Measurements from ENCODE around the gene FYB2.
"Not testable (repeated sequence)": the region's sequence is repeated elsewhere in the genome, so short reads cannot be mapped to it uniquely, and the experiment has no call there.

FYB2 gene

GRCh38 chr1:56797065-56797685 lies 22.0 kb downstream of the FYB2 start:
- DNase-seq (ENCODE audit: low read depth in 2 of 3, low spot score in 1 of 3) = no peak

GRCh38 chr1:56795870-56796269 lies 23.3 kb downstream of the FYB2 start:
- DNase-seq (ENCODE audit: low read depth in 2 of 3, low spot score in 1 of 3) = no peak

- no peak for DNase-seq (ENCODE audit: low read depth in 2 of 3, low spot score in 1 of 3)
These were observed 29.2 kb downstream of the FYB2 start for GRCh38 chr1:56790036-56790435.

GRCh38 chr1:56788588-56788987 lies 30.6 kb downstream of the FYB2 start:
- no peak for DNase-seq (ENCODE audit: low read depth in 2 of 3, low spot score in 1 of 3)

GRCh38 chr1:56788102-56788501 lies 31.1 kb downstream of the FYB2 start:
- no peak for DNase-seq (ENCODE audit: low read depth in 2 of 3, low spot score in 1 of 3)

GRCh38 chr1:56787330-56787729 lies 31.9 kb downstream of the FYB2 start:
- DNase-seq (ENCODE audit: low read depth in 2 of 3, low spot score in 1 of 3) = no peak

- DNase-seq (ENCODE audit: low read depth in 2 of 3, low spot score in 1 of 3) = no peak
These were observed 36.4 kb downstream of the FYB2 start for GRCh38 chr1:56782773-56783172.

GRCh38 chr1:56780826-56781225 lies 38.4 kb downstream of the FYB2 start:
- DNase-seq (ENCODE audit: low read depth in 2 of 3, low spot score in 1 of 3) = no peak

GRCh38 chr1:56780128-56780750 lies 39.0 kb downstream of the FYB2 start:
- no peak for DNase-seq (ENCODE audit: low read depth in 2 of 3, low spot score in 1 of 3)

- DNase-seq (ENCODE audit: low read depth in 2 of 3, low spot score in 1 of 3) = no peak
These were observed 41.2 kb downstream of the FYB2 start for GRCh38 chr1:56777972-56778371.

- DNase-seq (ENCODE audit: low read depth in 2 of 3, low spot score in 1 of 3) = not testable (repeated sequence)
These were observed 44.5 kb downstream of the FYB2 start for GRCh38 chr1:56774732-56775131.

- no peak for DNase-seq (ENCODE audit: low read depth in 2 of 3, low spot score in 1 of 3)
These were observed 45.1 kb downstream of the FYB2 start for GRCh38 chr1:56774067-56774609.

GRCh38 chr1:56773341-56774066 lies 45.7 kb downstream of the FYB2 start:
- no peak for DNase-seq (ENCODE audit: low read depth in 2 of 3, low spot score in 1 of 3)

- no peak for DNase-seq (ENCODE audit: low read depth in 2 of 3, low spot score in 1 of 3)
These were observed 47.5 kb downstream of the FYB2 start for GRCh38 chr1:56771717-56772116.

GRCh38 chr1:56758794-56759193 lies 60.4 kb downstream of the FYB2 start:
- DNase-seq (ENCODE audit: low read depth in 2 of 3, low spot score in 1 of 3) = no peak

GRCh38 chr1:56758135-56758534 lies 61.1 kb downstream of the FYB2 start:
- no peak for DNase-seq (ENCODE audit: low read depth in 2 of 3, low spot score in 1 of 3)

GRCh38 chr1:56755911-56756310 lies 63.3 kb downstream of the FYB2 start:
- DNase-seq (ENCODE audit: low read depth in 2 of 3, low spot score in 1 of 3) = no peak

- DNase-seq (ENCODE audit: low read depth in 2 of 3, low spot score in 1 of 3) = no peak
These were observed 64.3 kb downstream of the FYB2 start for GRCh38 chr1:56754708-56755479.

- no peak for DNase-seq (ENCODE audit: low read depth in 2 of 3, low spot score in 1 of 3)
These were observed 74.0 kb downstream of the FYB2 start for GRCh38 chr1:56745231-56745630.

- DNase-seq (ENCODE audit: low read depth in 2 of 3, low spot score in 1 of 3) = no peak
These were observed 90.2 kb downstream of the FYB2 start for GRCh38 chr1:56728964-56729363.

GRCh38 chr1:56726706-56727105 lies 92.5 kb downstream of the FYB2 start:
- no peak for DNase-seq (ENCODE audit: low read depth in 2 of 3, low spot score in 1 of 3)

Data from stimulated activated CD4-positive, alpha-beta T cell treated with anti-CD3 and anti-CD28 coated beads, Interleukin-12 subunit alpha, Interleukin-12 subunit beta, amount 100 ng/mL, for 48 hours (primary cell).